Measurements from ENCODE around the gene FUT3.

FUT3 gene

GRCh38 chr19:5822181-5822844 lies 28.9 kb downstream of the FUT3 start:
- no peak for DNase-seq

GRCh38 chr19:5821521-5822180 lies 29.6 kb downstream of the FUT3 start:
- no peak for DNase-seq

- no peak for DNase-seq
Observed at GRCh38 chr19:5820785-5821184, 30.5 kb downstream of the FUT3 start.

- DNase-seq: no peak
Observed at GRCh38 chr19:5818594-5818993, 32.7 kb downstream of the FUT3 start.

- no peak for DNase-seq
Observed at GRCh38 chr19:5817218-5817617, 34.0 kb downstream of the FUT3 start.

GRCh38 chr19:5814852-5815246 lies 36.4 kb downstream of the FUT3 start:
- DNase-seq: no peak

GRCh38 chr19:5814123-5814851 lies 37.0 kb downstream of the FUT3 start:
- DNase-seq: no peak

- no peak for DNase-seq
Observed at GRCh38 chr19:5811117-5811516, 40.1 kb downstream of the FUT3 start.

GRCh38 chr19:5809469-5809868 lies 41.8 kb downstream of the FUT3 start:
- no peak for DNase-seq

GRCh38 chr19:5809053-5809452 lies 42.2 kb downstream of the FUT3 start:
- no peak for DNase-seq

GRCh38 chr19:5808120-5808816 lies 43.0 kb downstream of the FUT3 start:
- DNase-seq: no peak

GRCh38 chr19:5806905-5807304 lies 44.3 kb downstream of the FUT3 start:
- DNase-seq: no peak

- no peak for DNase-seq
Observed at GRCh38 chr19:5806133-5806489, 45.1 kb downstream of the FUT3 start.

- DNase-seq: peak; percentile 81
Observed at GRCh38 chr19:5805462-5806132, 45.7 kb downstream of the FUT3 start.

GRCh38 chr19:5804516-5805461 lies 46.5 kb downstream of the FUT3 start, which contains the start of gene NRTN:
NRTN (plus strand) TSS chr19:5805067; CDS start chr19:5824166, 19,099 bp downstream.
- DNase-seq: peak; percentile 35

GRCh38 chr19:5803752-5804515 lies 47.3 kb downstream of the FUT3 start:
- peak; percentile 94 for DNase-seq

- no peak for DNase-seq
Observed at GRCh38 chr19:5803441-5803751, 47.9 kb downstream of the FUT3 start.

- no peak for DNase-seq
Observed at GRCh38 chr19:5801796-5802619, 49.2 kb downstream of the FUT3 start.

- DNase-seq: no peak
Observed at GRCh38 chr19:5800361-5801270, 50.6 kb downstream of the FUT3 start.
